Superior temporal gyrus (tissue), 1 donor: ENCODE measurements around the gene FSTL4.

Experiments used
- DNase-seq: peaks from one replicate; pipeline ENCODE4 v3.0.0-alpha.2; 2016; ENCODE audit errors: extremely low spot score

Gene FSTL4

GRCh38 chr5:133341915-133342710 is 270.2 kb downstream of the FSTL4 start:
- no peak for DNase-seq

- no peak for DNase-seq
Observed at GRCh38 chr5:133341296-133341695, 271.0 kb downstream of the FSTL4 start.

- DNase-seq = no peak
Observed at GRCh38 chr5:133340822-133341221, 271.5 kb downstream of the FSTL4 start.

- DNase-seq = no peak
Observed at GRCh38 chr5:133340002-133340755, 272.2 kb downstream of the FSTL4 start.

- no peak for DNase-seq
Observed at GRCh38 chr5:133338504-133339355, 273.6 kb downstream of the FSTL4 start.

- no peak for DNase-seq
Observed at GRCh38 chr5:133337795-133338445, 274.4 kb downstream of the FSTL4 start.

GRCh38 chr5:133336969-133337410 is 275.4 kb downstream of the FSTL4 start:
- DNase-seq = no peak

- no peak for DNase-seq
Observed at GRCh38 chr5:133336121-133336968, 276.0 kb downstream of the FSTL4 start.

GRCh38 chr5:133334796-133335639 is 277.3 kb downstream of the FSTL4 start:
- DNase-seq = no peak

- DNase-seq = no peak
Observed at GRCh38 chr5:133333326-133334150, 278.8 kb downstream of the FSTL4 start.

GRCh38 chr5:133332439-133333024 is 279.8 kb downstream of the FSTL4 start:
- DNase-seq = no peak

- DNase-seq = no peak
Observed at GRCh38 chr5:133331941-133332340, 280.4 kb downstream of the FSTL4 start.

- DNase-seq = no peak
Observed at GRCh38 chr5:133330956-133331355, 281.4 kb downstream of the FSTL4 start.

- no peak for DNase-seq
Observed at GRCh38 chr5:133328800-133329199, 283.5 kb downstream of the FSTL4 start.

GRCh38 chr5:133327946-133328401 is 284.4 kb downstream of the FSTL4 start:
- DNase-seq = no peak

- no peak for DNase-seq
Observed at GRCh38 chr5:133326361-133326760, 286.0 kb downstream of the FSTL4 start.

- DNase-seq = peak; percentile 63
Observed at GRCh38 chr5:133325864-133326263, 286.5 kb downstream of the FSTL4 start.

GRCh38 chr5:133324926-133325325 is 287.4 kb downstream of the FSTL4 start:
- DNase-seq = no peak
